ENCODE measurements around the gene FKBP9.

- no peak for TF ChIP-seq CTCF (IDR thresholded peaks at IDR 0.05)
- no peak for TF ChIP-seq ZNF232 (CRISPR knock-in tag; IDR thresholded peaks at IDR 0.05)
- no peak for TF ChIP-seq USF2 (CRISPR knock-in tag; IDR thresholded peaks at IDR 0.05)
- TF ChIP-seq MAX (CRISPR knock-in tag; IDR thresholded peaks at IDR 0.05), result peak; percentile 54; the same call in 1 of the 2 replicates
- no peak for TF ChIP-seq ZBTB21 (CRISPR knock-in tag; IDR thresholded peaks at IDR 0.05; ENCODE audit: borderline replicate concordance)
- no peak for TF ChIP-seq ZNF416 (CRISPR knock-in tag; IDR thresholded peaks at IDR 0.05)
- TF ChIP-seq, protein P1, sequence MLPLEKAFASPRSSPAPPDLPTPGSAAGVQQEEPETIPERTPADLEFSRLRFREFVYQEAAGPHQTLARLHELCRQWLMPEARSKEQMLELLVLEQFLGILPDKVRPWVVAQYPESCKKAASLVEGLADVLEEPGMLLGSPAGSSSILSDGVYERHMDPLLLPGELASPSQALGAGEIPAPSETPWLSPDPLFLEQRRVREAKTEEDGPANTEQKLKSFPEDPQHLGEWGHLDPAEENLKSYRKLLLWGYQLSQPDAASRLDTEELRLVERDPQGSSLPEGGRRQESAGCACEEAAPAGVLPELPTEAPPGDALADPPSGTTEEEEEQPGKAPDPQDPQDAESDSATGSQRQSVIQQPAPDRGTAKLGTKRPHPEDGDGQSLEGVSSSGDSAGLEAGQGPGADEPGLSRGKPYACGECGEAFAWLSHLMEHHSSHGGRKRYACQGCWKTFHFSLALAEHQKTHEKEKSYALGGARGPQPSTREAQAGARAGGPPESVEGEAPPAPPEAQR (CRISPR knock-in tag; IDR thresholded peaks at IDR 0.05), result no peak
- no peak for TF ChIP-seq JUN (CRISPR knock-in tag; IDR thresholded peaks at IDR 0.05)
- TF ChIP-seq CREB1 (CRISPR knock-in tag; IDR thresholded peaks at IDR 0.05), result no peak; the same call in 1 of the 2 replicates
- TF ChIP-seq PREB (CRISPR knock-in tag; IDR thresholded peaks at IDR 0.05; ENCODE audit: borderline replicate concordance), result no peak
Measured at GRCh38 chr7:32958046-32959025, 1.1 kb downstream of the FKBP9 start.

Measured in WTC11 (cell line).